ENCODE data around the gene MIDN. TPM values are rescaled to one million over a fixed set of nuclear protein-coding genes. Genes with fewer than 3 reads are reported as not detected.

Gene MIDN
- total and polyA plus RNA-seq, 2 donors (not counting 3 experiments of a cell fraction or from before 2014, with no cell fraction given) = 20.0 to 85.9 TPM

DNA sequence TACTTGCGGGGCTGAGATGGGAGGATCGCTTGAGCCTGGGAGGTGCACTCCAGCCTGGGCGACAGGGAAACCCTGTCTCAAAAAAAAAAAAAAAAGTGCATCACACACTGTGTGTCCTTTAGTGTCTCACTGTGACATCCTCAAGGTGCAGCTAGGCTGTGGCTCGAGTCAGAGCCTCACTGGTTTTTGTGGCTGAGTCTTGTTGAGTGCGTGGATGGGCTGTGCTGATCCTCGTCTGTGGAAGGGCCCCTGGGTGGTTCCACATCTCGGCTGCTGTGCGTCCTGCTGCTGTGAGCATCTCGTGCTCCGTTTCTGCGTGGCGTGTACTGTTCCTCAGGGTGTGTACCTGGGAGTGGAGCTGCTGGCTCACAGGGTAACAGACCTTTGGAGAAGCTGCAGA is 31.6 kb upstream of the MIDN start:
- Histone ChIP-seq H4K20me1 (replicated peaks; ENCODE audit: control insufficient read depth, extremely low read depth, insufficient read depth, low read length) (no peaks in the 10 kb centered on the region), H3K79me2 (ENCODE audit: control insufficient read depth, insufficient read depth, low read length) (peaks cover 57% of the 10 kb centered on the region), H3K27me3 (ENCODE audit: control insufficient read depth in 2 of 2, insufficient read depth in 2 of 2, low read length in 2 of 2) (no peaks in the 10 kb centered on the region), H3K4me1 (ENCODE audit: control insufficient read depth, extremely low read depth, insufficient read depth, low read length) (peaks cover 28% of the 10 kb centered on the region), H3K36me3 (ENCODE audit: control insufficient read depth in 2 of 2, extremely low read depth in 1 of 2, insufficient read depth in 2 of 2, low read length in 2 of 2) (peaks cover 0 to 6% of the 10 kb centered on the region in 2 experiments), H3K9ac (replicated peaks; ENCODE audit: extremely low read depth, insufficient read depth, low read length) (no peak overlapping the region), H3K4me3 (replicated peaks in 1 of 3; ENCODE audit: insufficient read depth in 1 of 3, low read depth in 1 of 3, low read length in 3 of 3) (no peak overlapping the region), H3K9me1 (replicated peaks; ENCODE audit: control insufficient read depth, extremely low read depth, insufficient read depth, low read length) (no peaks in the 10 kb centered on the region), H3K9me3 (replicated peaks; ENCODE audit: control insufficient read depth, insufficient read depth, low read length) (no peaks in the 10 kb centered on the region), H3K27ac (ENCODE audit: insufficient read depth, low read depth, low read length) (no peak overlapping the region), H3K4me2 (ENCODE audit: insufficient read depth, low read length) (no peak overlapping the region), H2AFZ (ENCODE audit: low read depth, low read length) (no peak overlapping the region)
- intact Hi-C loops (cut with micrococcal nuclease) = no loop called here
- ChIA-PET POLR2A (no interaction called here), CTCF (interaction anchor here (2.1 to 2.3 kb wide), 2 partner anchors 27 to 103 kb away, joined by 8 to 11 read pairs; no protein-coding TSS in a partner anchor)
- dilution Hi-C loops (cut with MboI; ENCODE audit: extremely low pct_ligation_motif_present, low sequenced_read_pairs) = no loop called here
- no peak for FAIRE-seq
- no TSS peak for BruUV-seq (replicated peaks)
- DNase-seq (ENCODE audit: low read depth, low spot score) = no peak
- TF ChIP-seq MYC (IDR thresholded peaks at IDR 0.05; ENCODE audit: low read depth, low read length) (no peak), EZH2 (IDR thresholded peaks at IDR 0.05; ENCODE audit: borderline replicate concordance, low read depth, low read length, severe bottlenecking) (no peak), POLR2A (IDR thresholded peaks at IDR 0.05; ENCODE audit: low read depth, low read length) (no peak), JUN (IDR thresholded peaks at IDR 0.05; ENCODE audit: borderline replicate concordance, insufficient read depth, insufficient read length, low read depth) (no peak), GATA2 (IDR thresholded peaks at IDR 0.05; ENCODE audit: insufficient read depth, insufficient read length, low read depth, low read length) (no peak), POLR2AphosphoS5 (IDR thresholded peaks at IDR 0.05; ENCODE audit: insufficient read depth, low read depth, low read length) (no peak), FOS (IDR thresholded peaks at IDR 0.05; ENCODE audit: borderline replicate concordance, insufficient read depth, low read length) (no peak)
- TF ChIP-seq, protein P1, sequence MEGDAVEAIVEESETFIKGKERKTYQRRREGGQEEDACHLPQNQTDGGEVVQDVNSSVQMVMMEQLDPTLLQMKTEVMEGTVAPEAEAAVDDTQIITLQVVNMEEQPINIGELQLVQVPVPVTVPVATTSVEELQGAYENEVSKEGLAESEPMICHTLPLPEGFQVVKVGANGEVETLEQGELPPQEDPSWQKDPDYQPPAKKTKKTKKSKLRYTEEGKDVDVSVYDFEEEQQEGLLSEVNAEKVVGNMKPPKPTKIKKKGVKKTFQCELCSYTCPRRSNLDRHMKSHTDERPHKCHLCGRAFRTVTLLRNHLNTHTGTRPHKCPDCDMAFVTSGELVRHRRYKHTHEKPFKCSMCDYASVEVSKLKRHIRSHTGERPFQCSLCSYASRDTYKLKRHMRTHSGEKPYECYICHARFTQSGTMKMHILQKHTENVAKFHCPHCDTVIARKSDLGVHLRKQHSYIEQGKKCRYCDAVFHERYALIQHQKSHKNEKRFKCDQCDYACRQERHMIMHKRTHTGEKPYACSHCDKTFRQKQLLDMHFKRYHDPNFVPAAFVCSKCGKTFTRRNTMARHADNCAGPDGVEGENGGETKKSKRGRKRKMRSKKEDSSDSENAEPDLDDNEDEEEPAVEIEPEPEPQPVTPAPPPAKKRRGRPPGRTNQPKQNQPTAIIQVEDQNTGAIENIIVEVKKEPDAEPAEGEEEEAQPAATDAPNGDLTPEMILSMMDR (IDR thresholded peaks at IDR 0.05; ENCODE audit: extremely low read depth in 1 of 2, insufficient read depth in 1 of 2, low read depth in 1 of 2, low read length in 2 of 2) = no peak
- TF ChIP-seq, protein P2, sequence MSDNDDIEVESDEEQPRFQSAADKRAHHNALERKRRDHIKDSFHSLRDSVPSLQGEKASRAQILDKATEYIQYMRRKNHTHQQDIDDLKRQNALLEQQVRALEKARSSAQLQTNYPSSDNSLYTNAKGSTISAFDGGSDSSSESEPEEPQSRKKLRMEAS (IDR thresholded peaks at IDR 0.05; ENCODE audit: insufficient read depth, insufficient read length) = no peak

All from endothelial cell of umbilical vein (primary cell).